Erythroblast (primary cell): ENCODE measurements around the gene KCNMA1.

Experiments
- GATA1 ChIP-seq: IDR thresholded peaks from 2 replicates; pipeline ENCODE4 v1.6.1; 2011; ENCODE audit warnings: low read depth, mild to moderate bottlenecking, control low read depth, low read length, moderate library complexity
- POLR2A ChIP-seq: IDR thresholded peaks from 2 replicates; pipeline ENCODE4 v1.6.1; 2011; ENCODE audit warnings: mild to moderate bottlenecking, low read length

DNA sequence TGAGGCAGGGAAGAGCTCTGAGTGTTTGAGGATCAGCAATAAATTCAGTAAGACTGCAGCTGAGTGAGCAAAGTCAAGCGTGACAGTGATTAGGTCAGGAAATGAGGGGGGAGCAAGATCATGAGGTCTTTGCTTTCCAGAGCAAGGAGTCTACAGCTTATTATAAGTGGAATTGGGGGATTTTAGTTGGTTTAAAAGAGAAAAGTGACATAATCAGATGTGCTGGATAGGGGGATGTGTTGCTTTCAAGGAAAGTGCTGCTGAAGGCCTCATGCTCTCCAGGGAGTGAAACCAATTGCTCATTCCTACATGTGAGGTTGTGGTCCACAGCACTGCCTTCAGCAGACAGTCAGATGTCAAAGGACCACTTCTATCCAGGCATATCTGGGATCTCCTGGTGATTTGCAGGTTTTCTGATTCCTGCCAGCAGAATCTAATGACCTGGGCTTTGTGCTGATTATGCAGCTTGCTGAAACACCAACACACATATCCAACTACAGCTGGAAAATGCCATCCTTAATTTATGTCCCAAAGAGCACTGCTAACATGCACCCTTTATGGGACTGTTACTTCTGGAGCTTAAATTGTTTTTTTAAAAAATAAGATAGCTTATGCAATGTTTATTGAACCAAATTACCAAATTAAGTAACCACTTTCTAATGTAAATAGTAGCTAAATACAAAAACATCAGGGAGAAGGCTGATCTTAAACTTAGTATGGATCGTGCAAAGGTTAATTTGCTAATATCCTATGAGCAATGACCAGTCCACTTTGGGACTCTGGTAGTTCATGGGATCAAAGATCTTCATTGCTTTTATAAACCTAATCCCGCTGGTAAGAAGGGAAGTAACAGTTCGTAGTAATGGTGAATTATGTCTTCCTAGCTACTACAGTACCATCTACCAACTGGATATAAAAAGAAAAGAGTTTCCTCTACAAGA, 607.6 kb downstream of the KCNMA1 start:
- no peak for TF ChIP-seq POLR2A
- no peak for TF ChIP-seq GATA1
